SKM-1 treated with dmso at 0.1 percent for 144 hours (cell line): ENCODE results near the gene TXN2.
"Not testable (repeated sequence)": the region's sequence is repeated elsewhere in the genome, so short reads cannot be mapped to it uniquely, and the experiment has no call there.

ENCODE experiments used
- DNase-seq: peaks from one replicate; lab custom pipeline; 2025; ENCODE audit not compliant: unreplicated experiment; lab: John Stamatoyannopoulos, UW

The TXN2 gene

GRCh38 chr22:36456464-36456845 is 25.0 kb downstream of the TXN2 start:
- no peak for DNase-seq

GRCh38 chr22:36455571-36456463 is 25.6 kb downstream of the TXN2 start:
- DNase-seq: no peak

GRCh38 chr22:36454916-36455570 is 26.4 kb downstream of the TXN2 start:
- DNase-seq: no peak

GRCh38 chr22:36453855-36454378 is 27.5 kb downstream of the TXN2 start:
- no peak for DNase-seq

GRCh38 chr22:36452978-36453607 is 28.3 kb downstream of the TXN2 start:
- peak; percentile 23 for DNase-seq

- no peak for DNase-seq
Observed at GRCh38 chr22:36452250-36452977, 29.0 kb downstream of the TXN2 start.

GRCh38 chr22:36450923-36451322 is 30.5 kb downstream of the TXN2 start:
- DNase-seq: not testable (repeated sequence)

- no peak for DNase-seq
Observed at GRCh38 chr22:36449596-36450175, 31.8 kb downstream of the TXN2 start.

GRCh38 chr22:36447632-36448031 is 33.8 kb downstream of the TXN2 start:
- DNase-seq: peak; percentile 64

GRCh38 chr22:36445158-36445668 is 36.2 kb downstream of the TXN2 start:
- DNase-seq: peak; percentile 60

- no peak for DNase-seq
Observed at GRCh38 chr22:36443198-36443770, 38.2 kb downstream of the TXN2 start.

- DNase-seq: no peak
Observed at GRCh38 chr22:36442506-36443197, 38.8 kb downstream of the TXN2 start.

GRCh38 chr22:36440429-36441002 is 40.9 kb downstream of the TXN2 start:
- DNase-seq: no peak

GRCh38 chr22:36439481-36440271 is 41.8 kb downstream of the TXN2 start:
- no peak for DNase-seq

GRCh38 chr22:36435516-36436415 is 45.7 kb downstream of the TXN2 start:
- peak; percentile 64 for DNase-seq

- DNase-seq: no peak
Observed at GRCh38 chr22:36433318-36434231, 47.9 kb downstream of the TXN2 start.
